ENCODE results near the gene FAM53B.
"Not testable (repeated sequence)": the region's sequence is repeated elsewhere in the genome, so short reads cannot be mapped to it uniquely, and the experiment has no call there.

Gene FAM53B

DNA sequence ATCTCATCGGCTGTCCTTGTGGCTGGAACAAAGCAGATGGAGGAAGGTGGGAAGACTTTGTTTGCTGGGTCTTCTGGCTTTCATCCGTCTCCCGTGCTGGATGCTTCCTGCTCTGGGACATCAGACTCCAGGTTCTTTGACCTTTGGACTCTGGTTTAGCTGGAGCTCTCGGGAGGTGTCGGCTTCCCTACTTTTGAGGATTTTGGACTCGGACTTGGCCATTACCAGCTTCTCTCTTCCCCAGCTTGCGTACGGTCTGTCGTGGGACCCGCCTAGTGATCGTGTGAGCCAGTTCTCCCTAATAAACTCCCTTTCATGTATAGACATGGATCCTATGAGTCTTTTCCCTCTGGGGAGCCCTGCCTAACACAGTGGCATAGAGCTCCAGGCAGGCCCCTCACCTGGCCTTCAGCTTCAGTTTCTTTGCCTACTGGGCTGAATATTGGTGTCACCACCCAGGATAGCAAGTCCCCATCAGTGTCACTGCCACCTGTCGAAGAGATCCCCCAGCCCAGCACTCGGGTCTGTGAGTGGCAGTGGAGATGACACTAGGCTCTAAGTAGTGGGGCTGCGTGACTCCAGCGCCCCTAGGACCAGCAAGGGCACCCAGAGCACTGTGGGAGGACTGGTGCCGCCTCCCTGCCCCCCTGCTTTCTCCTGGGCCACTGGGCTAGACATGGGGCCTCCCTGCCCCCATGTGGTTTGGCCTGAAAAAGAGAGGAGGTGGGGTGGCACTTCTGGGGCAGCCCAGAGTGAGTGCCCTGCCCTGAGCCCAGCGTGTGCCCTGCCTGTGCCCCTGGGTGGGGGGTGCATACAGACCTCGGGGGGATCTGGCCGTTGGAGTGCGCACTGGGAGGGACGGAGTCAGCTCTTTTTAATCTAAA is 147.0 kb downstream of the FAM53B start:
- Mint-ChIP-seq H3K27ac (peak overlapping the region; percentile 42), H3K4me3 (no peak overlapping the region), H3K4me1 (peaks cover 65 to 91% of the 10 kb centered on the region in 2 donors), H3K27me3 (no peaks in the 10 kb centered on the region), H3K9me3 (peaks cover 0 to 1% of the 10 kb centered on the region in 2 donors), H3K36me3 (peaks cover 1 to 6% of the 10 kb centered on the region in 2 donors)
- ATAC-seq (replicated peaks) (no peak), DNase-seq (no peak)

DNA sequence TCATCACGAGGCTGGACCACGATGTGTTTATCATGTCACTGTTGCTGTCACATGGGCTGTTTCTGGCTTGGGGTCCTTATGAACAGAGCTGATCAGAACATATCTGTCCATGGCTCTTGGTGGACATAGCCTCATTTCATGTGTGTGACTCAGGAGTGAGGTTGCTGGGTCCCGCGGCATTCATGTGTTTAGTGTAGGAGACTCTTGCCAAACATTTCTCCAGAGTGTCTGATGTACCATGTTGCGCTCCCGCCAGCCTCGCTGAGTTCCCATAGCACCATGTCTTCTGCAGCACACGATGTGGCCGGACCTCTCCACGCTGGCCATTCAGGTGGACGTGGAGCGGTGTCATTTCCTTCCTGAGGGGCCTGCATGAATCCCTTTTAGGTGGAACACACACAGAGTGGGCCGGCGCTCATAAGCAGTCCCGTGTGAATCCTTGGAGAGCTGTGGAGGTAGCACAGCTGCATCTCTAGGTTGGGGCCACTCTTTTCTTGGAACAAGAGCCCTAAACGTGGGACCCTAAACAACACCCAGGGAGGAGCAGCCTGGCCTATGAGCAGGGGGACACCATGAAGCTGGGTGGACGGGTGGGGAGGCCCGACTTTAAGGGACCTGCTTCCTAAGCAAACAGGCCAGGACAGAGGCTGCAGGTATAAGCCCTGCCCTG is 147.9 kb downstream of the FAM53B start:
- Mint-ChIP-seq H3K9me3 (peaks cover 4 to 5% of the 10 kb centered on the region in 2 donors), H3K4me1 (peaks cover 61 to 87% of the 10 kb centered on the region in 2 donors), H3K27me3 (no peaks in the 10 kb centered on the region), H3K4me3 (no peak overlapping the region), H3K27ac (peak overlapping the region; percentile 60), H3K36me3 (peaks cover 1 to 6% of the 10 kb centered on the region in 2 donors)
- no peak for DNase-seq
- no peak for ATAC-seq (replicated peaks)

DNA sequence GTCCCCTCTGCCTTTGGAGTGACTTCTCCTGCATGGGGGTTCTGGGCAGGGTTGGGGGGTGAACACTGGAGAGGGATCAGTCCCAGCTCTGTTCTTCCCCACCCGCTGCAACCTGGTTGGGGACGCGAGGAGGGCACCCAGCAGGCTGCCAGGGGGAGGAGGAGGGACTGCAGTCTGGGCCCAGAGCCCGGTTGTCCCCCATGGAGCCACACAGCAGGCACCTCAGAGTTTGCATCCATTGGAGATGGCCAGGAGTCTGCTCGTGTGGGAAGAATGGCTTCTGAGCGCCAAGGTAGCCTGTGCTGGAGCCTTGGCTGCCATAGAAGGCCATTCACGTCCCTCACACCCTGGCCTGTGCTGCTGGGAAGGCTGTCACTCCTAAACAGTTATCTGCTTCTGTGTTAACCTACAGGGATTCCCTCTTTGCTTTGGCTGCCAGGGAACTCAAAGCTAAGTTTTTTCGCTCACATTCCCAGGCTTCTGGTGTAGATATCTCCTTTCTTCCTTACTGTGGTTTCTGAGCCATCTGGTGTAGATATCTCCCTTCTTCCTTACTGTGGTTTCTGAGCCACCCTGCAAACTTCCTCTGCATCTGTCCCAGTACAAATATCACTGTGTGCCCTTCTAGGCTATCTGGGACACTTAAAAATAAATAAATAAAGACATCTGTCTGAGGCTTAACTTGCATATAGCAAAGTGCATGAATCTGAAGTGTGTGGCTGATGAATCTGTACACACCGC is 148.9 kb downstream of the FAM53B start:
- peaks cover 4 to 5% of the 10 kb centered on the region in 2 donors for H3K9me3 Mint-ChIP-seq
- peaks cover 5 to 6% of the 10 kb centered on the region in 2 donors for H3K36me3 Mint-ChIP-seq
- no peaks in the 10 kb centered on the region for H3K27me3 Mint-ChIP-seq
- DNase-seq = no peak
- ATAC-seq (replicated peaks) = no peak
- H3K27ac Mint-ChIP-seq = peak overlapping the region; percentile 0
- H3K4me1 Mint-ChIP-seq = peaks cover 56 to 78% of the 10 kb centered on the region in 2 donors
- H3K4me3 Mint-ChIP-seq = no peak overlapping the region

DNA sequence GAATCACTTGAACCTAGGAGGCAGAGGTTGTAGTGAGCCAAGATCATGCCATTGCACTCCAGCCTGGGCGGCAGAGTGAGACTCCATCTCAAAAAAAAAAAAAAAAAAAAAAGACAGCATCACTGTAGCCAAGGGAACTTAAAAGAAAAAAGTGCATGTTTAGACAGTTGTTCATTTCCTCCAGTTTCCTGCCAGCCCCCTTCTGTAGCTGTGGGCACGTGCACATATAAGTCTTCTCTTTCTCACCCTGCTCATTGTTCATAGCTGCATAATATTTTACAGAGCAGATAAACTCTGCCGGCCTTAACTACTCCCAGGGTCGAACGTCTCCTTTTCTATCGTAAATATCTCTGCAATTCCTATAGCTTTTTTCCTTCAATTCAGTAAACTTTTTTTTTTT is 149.9 kb downstream of the FAM53B start:
- ATAC-seq (replicated peaks) (no peak), DNase-seq (no peak)
- peak overlapping the region; percentile 15 for H3K27ac Mint-ChIP-seq
- no peak overlapping the region for H3K4me3 Mint-ChIP-seq
- H3K36me3 Mint-ChIP-seq = peaks cover 4 to 6% of the 10 kb centered on the region in 2 donors
- H3K9me3 Mint-ChIP-seq = peaks cover 4 to 5% of the 10 kb centered on the region in 2 donors
- peaks cover 54 to 78% of the 10 kb centered on the region in 2 donors for H3K4me1 Mint-ChIP-seq
- H3K27me3 Mint-ChIP-seq = no peaks in the 10 kb centered on the region

DNA sequence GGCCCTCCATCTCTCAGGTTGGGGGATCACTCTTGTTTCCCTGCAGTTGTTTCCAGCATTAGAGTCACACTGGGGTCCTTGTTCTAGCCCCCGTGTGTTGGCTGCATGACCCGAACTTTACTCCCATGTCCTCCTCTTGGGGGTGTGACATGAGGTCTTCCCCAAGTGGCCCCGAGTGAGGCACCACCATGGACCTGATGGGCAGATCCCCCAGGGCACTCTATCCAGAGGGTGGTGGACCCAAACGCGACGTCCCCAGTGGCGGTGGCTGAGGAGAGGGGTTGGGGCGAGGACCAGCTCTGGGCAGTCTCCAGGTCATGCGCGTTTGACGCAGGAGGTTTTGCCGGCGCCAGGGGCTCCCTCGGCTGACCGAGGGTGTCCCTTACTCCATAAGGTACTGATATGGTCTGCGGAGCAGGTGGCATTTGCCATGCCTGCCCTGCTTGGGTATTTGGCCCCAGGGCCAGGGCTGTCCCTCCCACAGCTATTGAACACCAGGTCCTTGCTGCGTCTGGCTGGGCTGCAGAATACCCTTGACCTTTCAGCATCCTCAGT is 150.7 kb downstream of the FAM53B start:
- Mint-ChIP-seq H3K27ac (no peak overlapping the region), H3K27me3 (no peaks in the 10 kb centered on the region), H3K4me1 (peaks cover 53 to 78% of the 10 kb centered on the region in 2 donors), H3K36me3 (peaks cover 4 to 5% of the 10 kb centered on the region in 2 donors), H3K4me3 (no peak overlapping the region), H3K9me3 (peaks cover 4 to 5% of the 10 kb centered on the region in 2 donors)
- ATAC-seq (replicated peaks) (no peak), DNase-seq (no peak)

DNA sequence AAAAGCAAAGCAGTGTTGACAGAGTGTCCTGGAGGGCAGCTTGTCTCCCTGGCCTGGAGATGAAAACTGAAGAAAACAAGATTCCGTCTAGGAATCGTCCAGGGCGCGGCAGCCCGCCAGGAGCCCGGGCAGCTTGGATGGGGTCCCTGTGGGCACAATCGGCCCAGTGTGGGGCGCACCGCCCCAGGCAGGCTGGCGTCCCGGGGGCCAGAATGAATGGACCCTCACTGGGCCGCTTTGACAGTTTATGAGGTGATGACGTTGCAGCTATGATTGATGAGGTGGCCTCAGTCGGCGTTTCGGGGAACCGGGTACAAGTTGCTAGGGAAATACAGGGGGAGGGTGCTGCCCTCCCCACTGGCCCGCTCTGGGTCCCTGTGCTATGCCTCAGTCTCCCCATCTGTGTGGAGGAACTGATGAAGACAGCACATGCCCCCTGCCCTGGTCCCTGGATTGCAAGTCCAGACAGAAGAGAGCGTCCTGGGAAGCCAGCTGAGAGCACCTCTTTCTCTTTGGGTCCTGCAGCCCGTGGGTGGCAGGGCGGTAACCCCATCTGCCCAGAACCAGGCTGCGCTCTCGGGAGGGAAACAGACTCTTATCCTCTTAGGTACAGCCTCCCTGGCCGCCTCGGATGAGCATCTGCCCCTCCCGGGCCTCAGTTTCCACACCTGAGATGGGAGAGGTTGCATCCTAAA is 151.3 kb downstream of the FAM53B start:
- Mint-ChIP-seq H3K27ac (no peak overlapping the region), H3K4me3 (no peak overlapping the region), H3K4me1 (peaks cover 47 to 78% of the 10 kb centered on the region in 2 donors), H3K27me3 (no peaks in the 10 kb centered on the region), H3K9me3 (peaks cover 4 to 5% of the 10 kb centered on the region in 2 donors), H3K36me3 (peaks cover 3 to 4% of the 10 kb centered on the region in 2 donors)
- ATAC-seq (replicated peaks) (no peak), DNase-seq (no peak)

DNA sequence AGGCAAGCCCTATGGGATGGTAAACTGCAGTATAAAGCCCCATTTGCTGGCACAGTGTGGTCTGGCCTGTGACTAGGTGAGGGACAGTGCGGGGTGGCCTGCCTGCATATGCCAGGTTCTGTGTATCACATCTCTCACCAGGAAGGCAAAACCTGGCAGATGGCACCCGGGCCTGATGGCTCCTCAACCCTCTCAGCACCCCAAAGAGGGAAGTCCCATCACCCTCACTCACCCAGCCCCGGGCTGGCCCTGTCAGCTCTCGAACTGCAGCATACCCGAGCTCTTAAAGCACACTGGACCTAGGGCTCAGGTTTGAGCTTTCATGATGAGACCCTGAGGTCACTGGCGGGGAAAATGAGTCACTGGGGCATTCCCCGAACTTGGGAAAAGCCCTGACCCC is 152.1 kb downstream of the FAM53B start:
- Mint-ChIP-seq H3K4me1 (peaks cover 46 to 78% of the 10 kb centered on the region in 2 donors), H3K36me3 (peaks cover 3 to 4% of the 10 kb centered on the region in 2 donors), H3K9me3 (peaks cover 4 to 5% of the 10 kb centered on the region in 2 donors), H3K4me3 (no peak overlapping the region), H3K27ac (peak overlapping the region; percentile 47), H3K27me3 (no peaks in the 10 kb centered on the region)
- peak; percentile 26 to 36 for ATAC-seq (replicated peaks)
- no peak for DNase-seq

DNA sequence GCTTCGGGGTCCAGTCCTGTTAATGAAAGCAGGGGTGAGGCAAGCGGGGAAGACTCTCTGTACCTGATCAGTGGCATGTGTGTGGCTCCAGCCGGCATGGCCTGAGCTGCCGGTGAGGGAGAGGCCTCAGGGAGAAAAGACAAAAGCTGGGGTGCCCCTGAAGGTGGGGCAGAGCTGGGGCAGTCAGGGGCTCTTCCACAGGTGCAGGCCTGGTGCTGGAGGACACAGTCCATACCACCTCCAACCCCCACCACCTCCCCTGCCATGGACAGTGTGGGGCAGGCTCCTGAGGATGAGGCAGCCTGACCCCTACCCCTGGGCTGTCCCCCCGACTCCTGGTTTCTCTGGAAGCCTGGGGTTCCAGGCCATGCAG is 153.1 kb downstream of the FAM53B start:
- H3K9me3 Mint-ChIP-seq = peaks cover 4 to 5% of the 10 kb centered on the region in 2 donors
- no peak for DNase-seq
- H3K27ac Mint-ChIP-seq = peak overlapping the region; percentile 11
- H3K36me3 Mint-ChIP-seq = peaks cover 3 to 4% of the 10 kb centered on the region in 2 donors
- no peak overlapping the region for H3K4me3 Mint-ChIP-seq
- H3K4me1 Mint-ChIP-seq = peaks cover 42 to 78% of the 10 kb centered on the region in 2 donors
- no peak for ATAC-seq (replicated peaks)
- no peaks in the 10 kb centered on the region for H3K27me3 Mint-ChIP-seq

DNA sequence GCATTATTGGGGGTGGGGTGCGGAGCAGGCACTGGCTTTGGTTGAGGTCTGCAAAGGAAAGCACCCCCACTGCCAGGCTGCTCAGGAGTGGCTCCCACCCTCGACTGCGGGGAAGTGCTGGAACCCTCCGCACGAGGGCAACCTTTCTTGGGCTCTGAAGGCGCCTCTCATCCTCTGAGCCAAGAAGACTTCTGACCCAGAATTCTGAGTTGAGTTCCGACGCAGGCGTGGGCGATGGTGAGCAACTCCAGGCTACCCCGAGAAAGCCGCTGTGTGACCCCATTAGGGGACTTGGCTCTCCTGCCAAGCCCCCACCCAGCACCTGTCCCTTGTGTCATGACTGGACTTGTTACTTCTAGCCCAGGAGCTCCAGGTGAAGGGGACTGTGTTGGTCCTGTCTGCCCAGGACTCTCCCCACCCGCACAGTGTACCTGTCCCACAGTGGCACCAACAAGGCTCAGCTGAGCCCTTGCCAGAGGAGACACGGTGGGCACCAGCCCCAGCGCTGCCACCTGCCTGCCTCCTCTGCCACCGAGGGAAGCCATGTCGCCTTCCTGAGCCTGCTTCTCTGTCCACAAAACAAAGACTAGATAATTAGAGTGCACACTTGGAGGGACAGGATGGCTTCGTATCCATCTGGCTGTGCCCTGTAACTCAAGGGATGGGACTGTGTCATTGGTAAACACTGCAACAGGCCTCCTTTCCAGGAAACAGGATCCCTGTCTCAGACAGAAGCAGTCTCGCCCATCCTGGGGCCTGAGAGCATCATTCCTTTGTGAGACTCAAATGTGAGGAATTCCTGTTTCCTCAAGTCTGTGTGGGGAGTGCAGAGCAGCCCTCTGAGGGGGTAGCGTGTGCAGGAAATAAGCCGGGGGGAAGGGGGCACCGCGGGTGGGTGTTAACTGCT is 153.7 kb downstream of the FAM53B start:
- no peak overlapping the region for H3K4me3 Mint-ChIP-seq
- peaks cover 4% of the 10 kb centered on the region in 2 donors for H3K9me3 Mint-ChIP-seq
- peak overlapping the region; percentile 11 for H3K27ac Mint-ChIP-seq
- H3K36me3 Mint-ChIP-seq = peaks cover 0 to 4% of the 10 kb centered on the region in 2 donors
- H3K4me1 Mint-ChIP-seq = peaks cover 40 to 73% of the 10 kb centered on the region in 2 donors
- H3K27me3 Mint-ChIP-seq = no peaks in the 10 kb centered on the region
- ATAC-seq (replicated peaks) (no peak), DNase-seq (no peak)

DNA sequence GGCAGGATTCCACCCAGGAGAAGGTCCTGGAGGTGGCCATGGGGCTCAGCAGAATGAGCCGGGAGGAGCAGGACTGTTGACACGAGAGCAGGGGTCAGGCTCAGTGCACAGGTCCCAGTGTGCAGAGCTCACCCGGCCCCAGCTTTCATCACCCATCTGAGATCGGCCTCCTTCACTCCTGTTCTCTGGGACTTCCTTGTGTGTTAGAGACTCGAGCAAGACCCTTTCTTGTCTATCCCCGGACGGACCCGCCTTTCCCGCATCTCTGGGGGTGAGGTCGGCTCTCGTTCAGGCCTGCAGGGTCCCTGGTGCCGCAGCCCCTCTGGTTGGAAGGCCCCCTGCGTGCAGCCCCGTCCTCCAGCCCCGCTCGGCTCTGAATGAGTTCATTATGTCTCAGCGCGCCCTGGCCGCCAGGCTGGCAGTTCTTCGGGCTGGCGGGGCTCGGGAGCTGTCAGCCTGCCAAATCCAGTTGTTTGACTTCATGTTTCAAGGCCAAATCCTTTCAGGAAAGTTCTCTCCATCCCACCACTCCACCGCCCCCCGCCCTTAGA is 154.6 kb downstream of the FAM53B start:
- peaks cover 37 to 67% of the 10 kb centered on the region in 2 donors for H3K4me1 Mint-ChIP-seq
- DNase-seq = no peak
- peaks cover 0 to 4% of the 10 kb centered on the region in 2 donors for H3K36me3 Mint-ChIP-seq
- H3K4me3 Mint-ChIP-seq = no peak overlapping the region
- peak overlapping the region; percentile 20 for H3K27ac Mint-ChIP-seq
- ATAC-seq (replicated peaks) = no peak
- peaks cover 4% of the 10 kb centered on the region in 2 donors for H3K9me3 Mint-ChIP-seq
- no peaks in the 10 kb centered on the region for H3K27me3 Mint-ChIP-seq

DNA sequence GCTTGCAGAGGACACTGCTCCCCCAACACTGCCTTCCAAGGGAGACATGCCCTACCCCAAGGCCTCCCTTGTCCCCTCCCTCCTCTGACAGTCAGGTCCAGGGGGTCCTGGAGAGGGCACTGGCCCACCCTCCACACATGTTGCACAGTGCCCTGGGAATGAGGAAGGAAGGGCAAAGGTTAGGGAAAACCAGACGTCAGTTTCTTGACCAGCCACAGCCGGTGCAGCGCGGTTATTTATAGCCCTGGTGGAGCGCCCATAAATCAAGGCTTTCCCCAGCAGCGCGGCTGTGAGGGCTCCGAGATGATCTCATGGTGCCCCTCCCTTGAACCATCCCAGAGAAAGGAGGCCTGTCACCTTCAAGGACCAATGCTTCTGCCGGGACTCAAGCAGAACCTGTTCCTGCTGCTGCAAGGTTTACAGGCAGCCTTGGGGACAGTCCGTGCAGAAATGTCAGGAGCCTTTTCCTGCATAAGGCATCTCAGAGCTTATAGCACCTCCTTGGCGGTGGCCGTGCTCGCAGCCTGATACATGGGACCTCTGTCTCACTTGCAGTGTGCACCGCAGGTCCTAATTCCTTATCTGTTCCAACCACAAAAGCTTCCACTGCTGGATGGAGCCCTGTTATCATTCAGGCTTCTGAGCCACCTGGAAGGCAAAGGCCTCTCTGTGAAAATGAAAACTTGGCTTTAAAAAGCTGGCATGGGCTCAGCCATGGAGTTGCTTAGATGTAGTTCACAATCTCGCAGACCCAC is 155.3 kb downstream of the FAM53B start:
- Mint-ChIP-seq H3K4me3 (peak overlapping the region in 1 of 2 donors; percentile 37), H3K9me3 (peaks cover 4% of the 10 kb centered on the region in 2 donors), H3K36me3 (peaks cover 0 to 4% of the 10 kb centered on the region in 2 donors), H3K4me1 (peaks cover 37 to 60% of the 10 kb centered on the region in 2 donors), H3K27ac (peak overlapping the region; percentile 20), H3K27me3 (no peaks in the 10 kb centered on the region)
- DNase-seq (no peak), ATAC-seq (replicated peaks) (peak; percentile 19 to 28)

DNA sequence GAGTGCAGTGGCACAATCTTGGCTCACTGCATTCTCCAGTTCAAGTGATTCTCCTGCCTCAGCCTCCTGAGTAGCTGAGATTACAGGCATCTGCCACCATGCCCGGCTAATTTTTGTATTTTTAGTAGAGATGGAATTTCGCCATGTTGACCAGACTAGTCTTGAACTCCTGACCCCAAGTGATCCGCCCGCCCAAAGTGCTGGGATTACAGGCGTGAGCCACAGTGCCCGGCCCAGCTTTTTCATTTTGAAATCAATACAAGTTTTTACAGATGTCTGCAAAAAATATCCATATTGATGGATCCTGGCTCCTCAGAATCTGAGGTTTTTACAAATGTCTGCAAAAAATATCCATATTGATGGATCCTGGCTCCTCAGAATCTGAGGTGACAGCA is 155.8 kb downstream of the FAM53B start:
- ATAC-seq (replicated peaks); H3K27me3 Mint-ChIP-seq; DNase-seq; H3K9me3 Mint-ChIP-seq; H3K4me3 Mint-ChIP-seq; H3K36me3 Mint-ChIP-seq: not testable (repeated sequence)
- peaks cover 36 to 62% of the 10 kb centered on the region in 2 donors for H3K4me1 Mint-ChIP-seq
- H3K27ac Mint-ChIP-seq = peak overlapping the region; percentile 65
